IPS-NIHi11 (cell line): ENCODE measurements around the gene NOL12.
"Not testable (repeated sequence)": the region's sequence is repeated elsewhere in the genome, so short reads cannot be mapped to it uniquely, and the experiment has no call there.

Experiments used
- DNase-seq: peaks from one replicate; pipeline ENCODE4 v3.0.0; 2012; ENCODE audit warnings: mixed read lengths, low spot score

NOL12 gene

GRCh38 chr22:37679670-37680069 is 6.5 kb upstream of the NOL12 start:
- no peak for DNase-seq

GRCh38 chr22:37680191-37680851 is 5.8 kb upstream of the NOL12 start:
- no peak for DNase-seq

GRCh38 chr22:37681001-37681424 is 5.1 kb upstream of the NOL12 start:
- DNase-seq: no peak

GRCh38 chr22:37681556-37682049 is 4.5 kb upstream of the NOL12 start:
- DNase-seq: peak; percentile 77

GRCh38 chr22:37684803-37685615 is 1.1 kb upstream of the NOL12 start:
- no peak for DNase-seq

GRCh38 chr22:37690407-37690806 is 4.3 kb downstream of the NOL12 start:
- DNase-seq: no peak

GRCh38 chr22:37690901-37691504 is 4.9 kb downstream of the NOL12 start:
- no peak for DNase-seq

GRCh38 chr22:37692627-37693285 is 6.6 kb downstream of the NOL12 start:
- DNase-seq: no peak

GRCh38 chr22:37694131-37694530 is 8.0 kb downstream of the NOL12 start:
- not testable (repeated sequence) for DNase-seq

GRCh38 chr22:37696260-37696656 is 10.1 kb downstream of the NOL12 start:
- DNase-seq: not testable (repeated sequence)

- peak; percentile 97 for DNase-seq
These were observed 10.8 kb downstream of the NOL12 start, which contains the start of gene TRIOBP for GRCh38 chr22:37696657-37697537. Gene TRIOBP, plus strand, starts transcription at chr22:37697048. Its CDS starts 4,318 bp downstream, at chr22:37701366.

- DNase-seq: peak; percentile 62
These were observed 11.3 kb downstream of the NOL12 start for GRCh38 chr22:37697538-37697835.

- DNase-seq: no peak
These were observed 15.1 kb downstream of the NOL12 start for GRCh38 chr22:37701141-37701786.

- DNase-seq: no peak
These were observed 17.8 kb downstream of the NOL12 start for GRCh38 chr22:37703906-37704305.

- no peak for DNase-seq
These were observed 18.5 kb downstream of the NOL12 start for GRCh38 chr22:37704645-37705044.

GRCh38 chr22:37705205-37705604 is 19.1 kb downstream of the NOL12 start:
- no peak for DNase-seq

- no peak for DNase-seq
These were observed 22.7 kb downstream of the NOL12 start for GRCh38 chr22:37708580-37709444.

GRCh38 chr22:37709445-37709765 is 23.3 kb downstream of the NOL12 start:
- peak; percentile 36 for DNase-seq

GRCh38 chr22:37710675-37711074 is 24.5 kb downstream of the NOL12 start:
- no peak for DNase-seq

GRCh38 chr22:37711490-37711889 is 25.3 kb downstream of the NOL12 start:
- no peak for DNase-seq
